H1 (cell line): ENCODE measurements around the gene PLLP. TPM values are rescaled to one million over a fixed set of nuclear protein-coding genes. Genes with fewer than 3 reads are reported as not detected.

Experiments
- CTCF ChIA-PET: fragments of 300-600 bp; sonication (Branson Sonifier 250); formaldehyde crosslinking; loops from one replicate; lab custom pipeline; 2021; ENCODE audit not compliant: partially characterized antibody; lab: Charles Lee
- POLR2A ChIA-PET: fragments of 300-600 bp; sonication (Branson Sonifier 250); formaldehyde crosslinking; loops from one replicate; lab custom pipeline; 2021; ENCODE audit warnings: inconsistent platforms; ENCODE audit not compliant: partially characterized antibody; lab: Charles Lee
- DNase-seq, 2 experiments: peaks; one replicate each; pipeline versions ENCODE4 v3.0.0 to v3.0.0-alpha.2; 2010 to 2022; ENCODE audit warnings: low spot score in 2 of 2, low read depth in 1 of 2, mixed read lengths in 1 of 2
- FAIRE-seq: peaks from 2 replicates; lab custom pipeline; 2011; peaks lifted over from hg19 to GRCh38; lab: Jason Lieb, UNC
- H2AFZ ChIP-seq: 2 replicates; pipeline ENCODE4 v1.8.1; 2012; ENCODE audit warnings: low read length, inconsistent platforms
- H2AK5ac ChIP-seq: 2 replicates; pipeline ENCODE4 v1.6.1; 2013; ENCODE audit warnings: low read depth, low read length
- H2BK120ac ChIP-seq: replicated peaks from 2 replicates; pipeline ENCODE3; 2013; ENCODE audit warnings: low read depth, low read length, inconsistent platforms
- H2BK12ac ChIP-seq: 2 replicates; pipeline ENCODE4 v1.6.1; 2013; ENCODE audit warnings: low read depth, low read length
- H2BK15ac ChIP-seq: 2 replicates; pipeline ENCODE4 v1.6.1; 2013; ENCODE audit warnings: low read length
- H2BK20ac ChIP-seq: 2 replicates; pipeline ENCODE4 v1.6.1; 2013; ENCODE audit warnings: low read length
- H2BK5ac ChIP-seq: 2 replicates; pipeline ENCODE4 v1.6.1; 2013; ENCODE audit warnings: low read depth, low read length
- H3K14ac ChIP-seq: 2 replicates; pipeline ENCODE4 v1.6.1; 2013; ENCODE audit warnings: inconsistent platforms; ENCODE audit not compliant: insufficient read length
- H3K18ac ChIP-seq: 2 replicates; pipeline ENCODE4 v1.6.1; 2013; ENCODE audit warnings: low read length; ENCODE audit errors: extremely low read depth
- H3K23ac ChIP-seq: 2 replicates; pipeline ENCODE4 v1.6.1; 2013; ENCODE audit warnings: inconsistent platforms; ENCODE audit not compliant: insufficient read length
- H3K23me2 ChIP-seq: 2 replicates; pipeline ENCODE4 v1.6.1; 2013; ENCODE audit warnings: low read depth, low read length
- H3K27ac ChIP-seq: 2 replicates; pipeline ENCODE4 v1.6.1; 2011; ENCODE audit warnings: low read depth, low read length, inconsistent platforms
- H3K27me3 ChIP-seq, 4 experiments: replicated peaks in 1 of 4; 1 replicate in 1 of 4; 2 replicates in 3 of 4; pipeline versions ENCODE4 v1.6.1 to v1.8.1; 2011 to 2013; ENCODE audit warnings: low read length in 3 of 4, mild to moderate bottlenecking in 3 of 4, inconsistent platforms in 2 of 4, mixed read lengths in 2 of 4, moderate library complexity in 1 of 4; ENCODE audit not compliant: control insufficient read depth in 3 of 4, insufficient read depth in 3 of 4; ENCODE audit errors: extremely low read depth in 1 of 4
- H3K36me3 ChIP-seq, 4 experiments: 2 replicates each; pipeline versions ENCODE4 v1.6.1 to v1.8.1; 2011 to 2013; ENCODE audit warnings: mild to moderate bottlenecking in 4 of 4, low read length in 3 of 4, moderate library complexity in 2 of 4, control low read depth in 1 of 4, inconsistent platforms in 1 of 4; ENCODE audit not compliant: insufficient read depth in 4 of 4, control insufficient read depth in 2 of 4
- H3K4ac ChIP-seq: replicated peaks from 2 replicates; pipeline ENCODE3; 2013; ENCODE audit warnings: low read length, low read depth, mixed read lengths, inconsistent platforms; ENCODE audit not compliant: insufficient read length
- H3K4me1 ChIP-seq, 4 experiments: replicated peaks in 1 of 4; 1 replicate in 1 of 4; 2 replicates in 3 of 4; pipeline versions ENCODE4 v1.6.1 to v1.8.1; 2011 to 2013; ENCODE audit warnings: low read length in 3 of 4, inconsistent platforms in 2 of 4, mixed read lengths in 1 of 4; ENCODE audit not compliant: insufficient read depth in 4 of 4, control insufficient read depth in 3 of 4
- H3K4me2 ChIP-seq, 2 experiments: 2 replicates each; pipeline versions ENCODE4 v1.6.1 to v1.8.1; 2011 to 2013; ENCODE audit warnings: low read depth in 2 of 2, low read length in 2 of 2, control low read depth in 1 of 2, inconsistent platforms in 1 of 2, mild to moderate bottlenecking in 1 of 2; ENCODE audit not compliant: insufficient read depth in 1 of 2
- H3K4me3 ChIP-seq, 4 experiments: fragments of 200-600, 300-600 bp in 1 of 4; sonication (generic), shearing (Covaris generic), sonication (Bioruptor Twin) in 1 of 4; 2 replicates each; pipeline versions ENCODE4 v1.5.1 to v1.8.1; 2011 to 2016; ENCODE audit warnings: low read length in 4 of 4, low read depth in 3 of 4, control low read depth in 2 of 4, inconsistent platforms in 2 of 4, mild to moderate bottlenecking in 2 of 4, mixed read lengths in 1 of 4, moderate library complexity in 1 of 4; ENCODE audit not compliant: insufficient read depth in 2 of 4; ENCODE audit errors: extremely low read depth in 1 of 4
- H3K56ac ChIP-seq: replicated peaks from 2 replicates; pipeline ENCODE3; 2013; ENCODE audit warnings: low read depth, mild to moderate bottlenecking, mixed read lengths, low read length, inconsistent platforms; ENCODE audit not compliant: insufficient read length
- H3K79me1 ChIP-seq: 2 replicates; pipeline ENCODE4 v1.6.1; 2013; ENCODE audit warnings: low read depth, low read length, control low read depth
- H3K79me2 ChIP-seq, 2 experiments: 2 replicates each; pipeline versions ENCODE4 v1.6.1 to v1.8.1; 2012 to 2013; ENCODE audit warnings: low read length in 2 of 2, mild to moderate bottlenecking in 2 of 2, inconsistent platforms in 1 of 2; ENCODE audit not compliant: insufficient read depth in 2 of 2, control insufficient read depth in 1 of 2
- H3K9ac ChIP-seq, 4 experiments: replicated peaks in 1 of 4; 1 replicate in 1 of 4; 2 replicates in 3 of 4; pipeline versions ENCODE4 v1.6.1 to v1.8.1; 2011 to 2013; ENCODE audit warnings: low read depth in 3 of 4, low read length in 3 of 4, control low read depth in 2 of 4, mild to moderate bottlenecking in 2 of 4, moderate library complexity in 2 of 4, inconsistent platforms in 1 of 4; ENCODE audit errors: extremely low read depth in 1 of 4
- H3K9me3 ChIP-seq, 2 experiments: 2 replicates each; pipeline versions ENCODE4 v1.6.1 to v1.8.1; 2012 to 2013; ENCODE audit warnings: mild to moderate bottlenecking in 2 of 2, moderate library complexity in 2 of 2, control low read depth in 1 of 2, inconsistent platforms in 1 of 2, low read depth in 1 of 2, low read length in 1 of 2, mixed read lengths in 1 of 2; ENCODE audit not compliant: insufficient read depth in 2 of 2
- H4K20me1 ChIP-seq, 2 experiments: replicated peaks in 1 of 2; 2 replicates each; pipeline versions ENCODE3 to v1.8.1; 2011 to 2013; ENCODE audit warnings: inconsistent platforms in 2 of 2, low read length in 2 of 2, mild to moderate bottlenecking in 1 of 2; ENCODE audit not compliant: insufficient read depth in 2 of 2, control insufficient read depth in 1 of 2
- H4K5ac ChIP-seq: 2 replicates; pipeline ENCODE4 v1.6.1; 2013; ENCODE audit warnings: low read length, low read depth, mixed read lengths, inconsistent platforms; ENCODE audit not compliant: insufficient read length
- H4K8ac ChIP-seq: 2 replicates; pipeline ENCODE4 v1.8.0; 2013; ENCODE audit warnings: mild to moderate bottlenecking, moderate library complexity, low read length, inconsistent platforms; ENCODE audit not compliant: insufficient read depth; ENCODE audit errors: extremely low read depth
- H4K91ac ChIP-seq: replicated peaks from 2 replicates; pipeline ENCODE3; 2013; ENCODE audit warnings: low read length, mixed read lengths, inconsistent platforms; ENCODE audit not compliant: insufficient read length
- CBX5 ChIP-seq: fragments of 300-800, 300-1000 bp; sonication (generic); IDR thresholded peaks from 2 replicates; pipeline ENCODE4 v1.7.1; 2016; ENCODE audit warnings: antibody characterized with exemption, low read length, low read depth
- CHD2 ChIP-seq: IDR thresholded peaks from 2 replicates; pipeline ENCODE4 v1.6.1; 2012; ENCODE audit warnings: low read length, improper control_type of control experiment
- GABPA ChIP-seq: IDR thresholded peaks from 2 replicates; pipeline ENCODE4 v1.6.1; 2011; ENCODE audit warnings: mild to moderate bottlenecking, low read length, moderate library complexity, borderline replicate concordance; ENCODE audit not compliant: insufficient read depth
- HDAC2 ChIP-seq, 2 experiments: fragments of 300-600 bp in 1 of 2; sonication (generic) in 1 of 2; IDR thresholded peaks; 2 replicates each; pipeline ENCODE4 v1.6.1; 2011 to 2012; ENCODE audit warnings: low read depth in 2 of 2, low read length in 2 of 2, mild to moderate bottlenecking in 2 of 2, moderate library complexity in 2 of 2, borderline replicate concordance in 1 of 2, inconsistent platforms in 1 of 2
- KDM5A ChIP-seq: fragments of 200-600 bp; IDR thresholded peaks from 2 replicates; pipeline ENCODE4 v1.7.1; 2012; ENCODE audit warnings: mild to moderate bottlenecking, low read length, inconsistent platforms, mixed read lengths
- NANOG ChIP-seq: IDR thresholded peaks from 2 replicates; pipeline ENCODE4 v1.6.1; 2011; ENCODE audit warnings: low read length, low read depth, mild to moderate bottlenecking, inconsistent platforms; ENCODE audit not compliant: insufficient read depth, poor library complexity, severe bottlenecking
- RBBP5 ChIP-seq: IDR thresholded peaks from 2 replicates; pipeline ENCODE4 v1.7.1; 2012; ENCODE audit warnings: low read depth, mild to moderate bottlenecking, inconsistent platforms, low read length, moderate library complexity, borderline replicate concordance
- SP2 ChIP-seq: IDR thresholded peaks from 2 replicates; pipeline ENCODE4 v1.6.1; 2012; ENCODE audit warnings: mild to moderate bottlenecking, low read length, inconsistent platforms
- SP4 ChIP-seq: IDR thresholded peaks from 2 replicates; pipeline ENCODE4 v1.6.1; 2012; ENCODE audit warnings: low read length, inconsistent platforms
- WGBS, 2 experiments: shearing (Covaris generic) in 1 of 2; methylation state at CpG; one replicate each; pipeline versions ENCODE4 v1.1.6 to v1.1.7; 2013 to 2015; ENCODE audit warnings: low lambda C conversion rate in 2 of 2, mixed read lengths in 2 of 2, inconsistent platforms in 1 of 2, low coverage in 1 of 2, missing lambda C conversion rate in 1 of 2; ENCODE audit not compliant: insufficient replicate concordance in 2 of 2, insufficient coverage in 1 of 2, insufficient read length in 1 of 2; ENCODE audit errors: extremely low coverage in 1 of 2, missing lambda C conversion rate in 1 of 2; 5-methylcytosine and 5-hydroxymethylcytosine counted together
- polyA plus RNA-seq, 7 experiments: library from polyadenylated mRNA; depleted of rRNA in 3 of 7; stranded (reverse) in 5 of 7; unstranded in 2 of 7; fragments of >200 nt in 5 of 7; fragments of 200-250 nt in 2 of 7; gene quantifications; 1 replicate in 5 of 7; 2 replicates in 1 of 7; 4 replicates in 1 of 7; pipeline versions ENCODE4 v1.2.1 to v1.2.3, GENCODE V29; 2011 to 2013; ENCODE audit warnings: missing spikeins in 2 of 7, mixed read lengths in 2 of 7
- total RNA-seq: library from RNA; stranded (reverse); fragmentation: NEBNext Ultra II Directional; extraction: Animal tissue kit (Norgen Biotek cat#: 25700); gene quantifications from 2 replicates; pipeline ENCODE4 v1.2.1, GENCODE V29; 2021
- TF ChIP-seq, protein P1 (sequence below): IDR thresholded peaks from 2 replicates; pipeline ENCODE4 v1.6.1; 2012; ENCODE audit warnings: low read length, inconsistent platforms

Gene PLLP
- total and polyA plus RNA-seq, 2 of the 8 experiments (the other 6 are each of a cell fraction or from before 2014, with no cell fraction given): 2.9 to 10.6 TPM

- H2BK20ac ChIP-seq: no peak overlapping the region
- no peak overlapping the region for H3K9ac ChIP-seq
- TF ChIP-seq, protein P1, sequence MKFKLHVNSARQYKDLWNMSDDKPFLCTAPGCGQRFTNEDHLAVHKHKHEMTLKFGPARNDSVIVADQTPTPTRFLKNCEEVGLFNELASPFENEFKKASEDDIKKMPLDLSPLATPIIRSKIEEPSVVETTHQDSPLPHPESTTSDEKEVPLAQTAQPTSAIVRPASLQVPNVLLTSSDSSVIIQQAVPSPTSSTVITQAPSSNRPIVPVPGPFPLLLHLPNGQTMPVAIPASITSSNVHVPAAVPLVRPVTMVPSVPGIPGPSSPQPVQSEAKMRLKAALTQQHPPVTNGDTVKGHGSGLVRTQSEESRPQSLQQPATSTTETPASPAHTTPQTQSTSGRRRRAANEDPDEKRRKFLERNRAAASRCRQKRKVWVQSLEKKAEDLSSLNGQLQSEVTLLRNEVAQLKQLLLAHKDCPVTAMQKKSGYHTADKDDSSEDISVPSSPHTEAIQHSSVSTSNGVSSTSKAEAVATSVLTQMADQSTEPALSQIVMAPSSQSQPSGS: no peak
- no peak for TF ChIP-seq SP4
- TF ChIP-seq CBX5: no peak
- TF ChIP-seq GABPA: no peak
- no peak for TF ChIP-seq RBBP5
- no peak for TF ChIP-seq HDAC2 (IDR thresholded peaks at IDR 0.05; ENCODE audit: borderline replicate concordance in 1 of 2, low read depth in 2 of 2, low read length in 2 of 2)
- TF ChIP-seq SP2: no peak
- no peak for TF ChIP-seq CHD2
- no peak for TF ChIP-seq KDM5A
- no peak for TF ChIP-seq NANOG
- H3K79me2 ChIP-seq: no peaks in the 10 kb centered on the region
- peak overlapping the region; percentile 41 for H3K4ac ChIP-seq
- H4K8ac ChIP-seq: no peak overlapping the region
- no peak overlapping the region for H2BK120ac ChIP-seq
- no peaks in the 10 kb centered on the region for H3K79me1 ChIP-seq
- DNase-seq (peak in 1 of 2 experiments; percentile 28), FAIRE-seq (no peak)
- H3K4me1 ChIP-seq: peaks cover 2 to 6% (median 4%) of the 10 kb centered on the region in 4 experiments; a peak in 4 of 7 replicates
- H2BK15ac ChIP-seq: no peak overlapping the region
- H3K9me3 ChIP-seq: no peaks in the 10 kb centered on the region
- H2BK5ac ChIP-seq: no peak overlapping the region
- peaks cover 4% of the 10 kb centered on the region; the same call in 1 of the 2 replicates for H3K23me2 ChIP-seq
- no peak overlapping the region for H3K18ac ChIP-seq
- ChIA-PET POLR2A (no interaction called here), CTCF (interaction anchor here (1.5 kb wide), 1 partner anchor 15 kb away, joined by 5 read pairs; no protein-coding TSS in a partner anchor)
- 86% methylated on average over 7 of the region's 7 CpGs; no CpG with 5 or more reads in 1 of the 2 experiments for WGBS, 2 experiments
- H3K23ac ChIP-seq: no peak overlapping the region
- no peak overlapping the region for H3K4me2 ChIP-seq
- H4K91ac ChIP-seq: no peak overlapping the region
- no peak overlapping the region for H3K27ac ChIP-seq
- no peaks in the 10 kb centered on the region for H4K20me1 ChIP-seq
- no peak overlapping the region for H2AK5ac ChIP-seq
- no peaks in the 10 kb centered on the region for H3K36me3 ChIP-seq
- no peak overlapping the region for H3K56ac ChIP-seq
- no peaks in the 10 kb centered on the region for H3K27me3 ChIP-seq
- H2BK12ac ChIP-seq: no peak overlapping the region
- no peak overlapping the region for H2AFZ ChIP-seq
- H3K14ac ChIP-seq: no peak overlapping the region
- H3K4me3 ChIP-seq: no peak overlapping the region
- H4K5ac ChIP-seq: no peak overlapping the region
Observed at GRCh38 chr16:57315416-57315815, 30.9 kb upstream of the PLLP start.
